ENCODE measurements around the gene GPR143.
"Not testable (repeated sequence)": the region's sequence is repeated elsewhere in the genome, so short reads cannot be mapped to it uniquely, and the experiment has no call there.

GPR143 gene

GRCh38 chrX:9765737-9766097 lies at the start of gene GPR143:
Gene GPR143, minus strand, starts transcription at chrX:9765847. Its CDS starts 30 bp downstream, at chrX:9765817.
- DNase-seq = no peak

DNA sequence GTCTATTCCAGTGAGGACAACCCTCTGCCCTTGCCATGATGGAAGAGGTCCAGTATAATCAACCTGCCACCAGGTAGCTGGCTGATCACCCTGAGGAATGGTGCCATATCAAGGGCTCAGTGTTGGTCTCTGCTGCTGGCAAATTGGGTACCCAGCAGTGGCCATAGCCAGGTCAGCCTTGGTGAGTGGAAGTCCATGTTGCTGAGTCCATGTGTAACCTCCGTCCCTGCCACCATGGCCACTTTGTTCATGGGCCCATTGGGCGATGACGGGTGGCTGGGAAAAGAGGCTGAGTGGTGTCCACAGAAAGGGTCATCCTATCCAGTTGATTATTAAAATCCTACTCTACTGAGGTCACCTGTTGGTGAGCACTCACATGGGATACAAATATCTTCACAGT lies 45.4 kb upstream of the GPR143 start:
- not testable (repeated sequence) for DNase-seq

DNA sequence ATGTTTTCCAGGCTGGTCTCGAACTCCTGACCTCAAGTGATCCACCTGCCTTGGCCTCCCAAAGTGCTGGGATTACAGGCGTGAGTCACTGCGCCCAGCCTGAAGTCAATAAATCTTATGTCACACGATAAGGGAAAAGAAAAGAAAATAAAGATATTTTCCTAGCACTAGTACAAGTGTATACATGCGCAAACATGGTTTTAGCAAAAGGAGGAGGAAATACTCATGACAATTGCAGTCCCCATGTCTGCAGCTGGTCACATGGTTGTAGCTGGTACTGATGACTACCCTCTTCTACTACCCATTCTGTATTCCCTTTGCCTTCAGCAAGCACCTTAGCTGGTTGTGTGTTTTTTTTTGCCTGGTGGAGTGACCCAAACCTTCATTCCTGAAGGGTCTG lies 44.2 kb upstream of the GPR143 start:
- not testable (repeated sequence) for DNase-seq

DNA sequence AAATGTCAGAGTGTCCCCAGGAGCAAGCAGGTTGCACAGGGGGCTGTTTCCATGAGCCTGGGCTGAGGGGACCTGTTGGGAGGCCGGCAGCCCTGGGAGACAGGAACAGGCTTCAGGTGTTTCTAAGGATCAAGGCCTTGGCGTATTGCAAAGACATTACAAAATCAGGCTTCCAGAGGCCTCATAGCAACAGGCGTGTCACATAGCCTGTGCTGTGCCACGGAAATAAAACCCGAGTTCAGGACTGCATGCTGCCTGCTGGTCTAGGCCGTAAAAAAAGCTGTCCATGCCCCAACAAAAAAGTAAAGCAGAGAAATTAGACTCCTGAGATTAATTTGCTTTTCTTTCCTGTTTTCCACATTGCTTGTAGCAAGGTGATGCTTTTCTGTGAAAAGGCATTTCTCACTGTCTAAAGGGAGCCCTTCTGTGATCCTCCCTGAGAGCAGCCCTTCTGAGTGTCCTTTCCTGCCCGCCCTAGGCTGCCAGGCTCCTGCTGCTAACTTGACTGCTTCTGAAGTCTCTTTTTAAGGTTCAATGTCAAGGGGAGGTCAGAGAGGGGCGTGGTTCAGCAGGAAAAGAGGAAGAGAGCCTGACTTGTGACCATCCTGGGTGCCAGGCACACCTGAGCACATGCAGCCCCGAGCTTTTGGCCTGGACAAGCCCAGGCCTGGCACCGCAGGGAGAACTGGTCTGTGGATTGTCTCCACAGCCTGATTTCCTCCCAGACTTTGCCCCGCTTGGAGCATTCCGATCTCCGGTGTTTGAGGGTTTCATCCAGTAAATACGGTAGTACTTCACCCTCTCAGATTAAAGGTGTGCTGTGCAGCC lies 41.9 kb upstream of the GPR143 start:
- DNase-seq = no peak

DNA sequence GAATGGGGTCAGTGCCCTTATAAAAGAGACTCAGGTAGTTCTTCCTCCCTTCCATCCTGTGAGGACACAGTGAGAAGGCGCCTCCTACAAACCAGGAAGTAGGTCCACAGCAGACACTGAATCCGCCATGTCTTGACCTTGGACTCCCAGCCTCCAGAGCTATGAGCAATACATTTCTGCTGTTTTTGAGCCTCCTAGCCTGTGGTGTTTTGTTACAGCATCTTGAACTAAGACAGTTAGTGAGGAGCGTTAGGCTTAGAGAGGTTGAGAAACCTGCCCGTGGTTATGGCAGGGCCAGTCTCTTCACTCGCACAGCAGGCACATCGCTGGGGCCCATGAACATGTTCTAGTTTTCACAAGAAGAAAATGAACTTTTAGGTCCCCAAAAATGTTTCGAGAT lies 40.3 kb upstream of the GPR143 start:
- no peak for DNase-seq

DNA sequence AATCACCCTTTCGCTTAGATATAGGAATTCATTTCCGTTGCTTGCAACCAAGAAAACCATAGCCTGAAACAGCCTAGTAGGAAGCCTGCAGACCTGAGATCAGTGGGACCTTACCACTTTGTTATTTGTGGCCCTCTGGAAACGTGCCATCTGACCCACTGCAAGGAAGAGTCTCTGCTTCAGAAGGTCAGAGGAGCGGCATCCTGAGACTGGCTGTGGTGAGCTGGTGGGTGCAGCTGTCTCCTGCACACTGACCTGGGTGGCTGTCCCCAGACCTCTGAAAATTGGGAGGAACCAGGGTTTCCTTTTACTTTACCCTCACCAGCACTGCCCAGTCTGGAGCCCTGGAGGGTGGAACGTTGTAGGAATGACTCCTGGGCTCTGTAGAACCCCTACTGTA lies 38.8 kb upstream of the GPR143 start:
- DNase-seq = no peak

GRCh38 chrX:9802737-9803136 lies 37.1 kb upstream of the GPR143 start:
- DNase-seq = no peak

GRCh38 chrX:9797384-9798360 lies 32.0 kb upstream of the GPR143 start:
- DNase-seq = no peak

GRCh38 chrX:9794495-9794894 lies 28.8 kb upstream of the GPR143 start:
- DNase-seq = no peak

GRCh38 chrX:9790866-9791265 lies 25.2 kb upstream of the GPR143 start:
- DNase-seq = no peak

- no peak for DNase-seq
Observed at GRCh38 chrX:9789555-9789954, 23.9 kb upstream of the GPR143 start.

DNA sequence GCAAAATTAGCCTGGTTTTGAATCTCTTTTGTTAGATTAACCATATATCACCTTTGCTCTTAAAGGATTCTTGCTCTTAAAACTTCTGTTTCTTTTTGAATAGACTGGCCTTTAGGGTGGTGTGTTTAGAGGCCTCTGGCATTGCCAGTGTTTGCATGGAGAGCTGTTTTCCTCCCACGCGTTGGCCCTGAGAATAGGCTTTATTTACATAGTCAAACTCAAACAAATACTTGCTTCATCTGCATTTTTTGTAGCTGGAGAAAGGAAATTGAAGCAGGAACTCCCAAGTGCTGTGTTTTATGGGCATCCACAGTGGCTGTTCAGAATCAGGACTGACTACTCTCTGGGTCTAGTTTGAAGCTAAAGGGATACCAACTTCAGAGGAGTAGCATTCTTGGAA lies 23.3 kb upstream of the GPR143 start:
- no peak for DNase-seq

DNA sequence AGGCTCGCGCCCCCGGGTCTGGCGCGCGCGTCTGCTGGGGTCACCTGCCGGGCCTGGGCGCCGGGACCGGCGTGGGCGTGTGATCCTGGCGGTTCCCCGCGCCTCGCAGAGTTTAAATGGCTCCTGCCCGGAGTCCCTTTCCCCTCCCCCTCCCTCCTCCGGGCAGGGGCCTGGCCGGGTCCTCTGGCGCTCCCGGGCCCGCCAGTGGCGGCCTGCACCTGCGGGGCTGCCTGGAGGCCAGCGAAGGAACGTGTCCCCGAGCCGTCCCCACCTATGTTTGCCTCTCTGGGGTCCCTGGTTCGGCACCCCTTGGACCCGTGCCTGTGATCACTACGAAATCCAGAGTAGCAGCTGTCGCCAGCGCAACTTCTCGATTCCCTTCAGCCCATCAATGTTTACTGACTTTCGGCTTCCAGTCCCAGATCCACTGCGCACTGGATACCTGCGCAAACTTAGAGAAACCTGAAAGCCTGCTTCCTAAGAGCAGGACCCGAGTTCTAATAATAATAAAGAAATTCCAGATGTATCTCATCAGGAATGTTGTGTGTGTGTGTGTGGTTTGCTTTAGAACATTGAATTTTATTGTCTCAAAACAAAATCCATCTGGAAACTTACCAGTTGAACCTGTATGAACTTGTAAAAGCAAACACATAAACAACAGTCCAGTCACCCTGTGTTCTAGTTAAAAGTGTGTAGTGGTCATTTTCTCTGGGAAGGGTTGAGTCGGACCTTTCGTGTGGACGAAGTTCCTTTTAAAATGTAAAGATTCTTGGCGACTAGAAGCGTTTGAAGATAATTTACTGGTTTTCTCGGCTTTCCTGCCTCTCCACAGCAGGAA lies 21.4 kb upstream of the GPR143 start:
- DNase-seq = no peak

- no peak for DNase-seq
Observed at GRCh38 chrX:9785944-9786797, 20.5 kb upstream of the GPR143 start, which contains the start of gene SHROOM2. Gene SHROOM2, plus strand, starts transcription at chrX:9786429. Its CDS starts 117 bp downstream, at chrX:9786546.

DNA sequence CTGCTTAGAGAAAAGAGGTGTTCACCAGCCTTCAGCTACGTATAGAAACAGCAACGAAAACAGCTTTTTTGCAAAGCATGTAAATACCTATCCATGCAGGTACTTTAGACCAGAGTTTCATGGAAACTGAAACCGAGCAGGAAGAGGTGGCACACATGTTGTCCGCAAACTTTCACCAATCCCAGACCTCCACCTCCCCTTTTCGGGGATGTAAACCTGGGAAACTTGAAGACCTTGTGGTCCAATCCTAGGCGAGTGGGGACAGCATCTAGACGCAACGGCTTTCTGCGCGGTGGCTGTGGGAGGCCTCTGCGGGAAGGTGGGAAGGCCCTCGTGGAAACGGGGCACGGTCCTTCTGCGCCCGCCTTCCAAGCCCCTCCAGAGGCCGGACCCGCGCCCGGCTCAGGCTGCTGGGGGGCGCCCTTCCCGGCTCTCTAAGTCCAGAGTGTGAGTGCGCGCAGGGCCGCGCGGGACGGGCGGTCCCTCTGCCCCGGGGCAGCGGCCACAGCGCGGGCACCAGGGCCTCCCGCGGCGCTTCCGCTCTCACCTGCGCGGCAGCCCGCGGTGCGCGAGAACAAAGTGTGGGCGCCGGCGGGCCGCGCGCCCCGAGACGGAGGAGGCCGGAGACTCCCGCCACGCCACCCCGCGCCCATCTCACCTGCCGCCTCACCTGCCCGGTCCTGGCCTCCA lies 19.8 kb upstream of the GPR143 start:
- no peak for DNase-seq

DNA sequence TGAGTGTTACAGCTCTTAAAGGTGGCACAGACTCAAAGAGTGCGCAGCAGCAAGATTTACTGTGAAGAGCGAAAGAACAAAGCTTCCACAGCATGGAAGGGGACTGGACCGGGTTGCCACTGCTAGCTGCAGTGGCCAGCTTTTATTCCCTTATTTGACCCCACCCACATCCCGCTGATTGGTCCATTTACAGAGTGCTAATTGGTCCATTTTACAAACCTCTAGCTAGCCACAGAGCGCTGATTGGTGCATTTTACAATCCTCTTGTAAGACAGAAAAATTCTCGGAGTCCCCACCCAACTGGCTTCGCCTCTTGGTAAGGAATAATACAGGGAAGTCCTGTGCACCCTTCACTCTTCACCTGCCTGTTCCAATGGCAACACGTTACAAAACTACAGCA lies 18.7 kb upstream of the GPR143 start:
- no peak for DNase-seq

- no peak for DNase-seq
Observed at GRCh38 chrX:9781941-9782340, 16.3 kb upstream of the GPR143 start.

- DNase-seq = no peak
Observed at GRCh38 chrX:9775930-9776329, 10.3 kb upstream of the GPR143 start.

- no peak for DNase-seq
Observed at GRCh38 chrX:9772943-9773342, 7.3 kb upstream of the GPR143 start.

- no peak for DNase-seq
Observed at GRCh38 chrX:9770319-9770718, 4.7 kb upstream of the GPR143 start.

GRCh38 chrX:9768321-9768839 lies 2.7 kb upstream of the GPR143 start:
- DNase-seq = not testable (repeated sequence)

Data from CD4-positive, alpha-beta T cell treated with Interleukin-15 for 1 hour (primary cell).